Colon (tissue), 2 donors: ENCODE results near the gene EXD3.
A peak's percentile ranks its signal among the peaks of the same experiment; 100 is the strongest.
"Not testable (repeated sequence)": the region's sequence is repeated elsewhere in the genome, so short reads cannot be mapped to it uniquely, and the experiment has no call there.

ENCODE experiments used
- FAIRE-seq: peaks from 2 replicates; lab custom pipeline; 2012; peaks lifted over from hg19 to GRCh38; lab: Jason Lieb, UNC
- donor health status: control.
- donor health status: control.

Gene EXD3

GRCh38 chr9:137339908-137340462 is 83.0 kb downstream of the EXD3 start:
- not testable (repeated sequence) for FAIRE-seq

- FAIRE-seq = no peak
Measured at GRCh38 chr9:137339045-137339907, 83.7 kb downstream of the EXD3 start.

GRCh38 chr9:137336735-137337134 is 86.2 kb downstream of the EXD3 start:
- FAIRE-seq = no peak

GRCh38 chr9:137333016-137333671 is 89.8 kb downstream of the EXD3 start:
- no peak for FAIRE-seq

GRCh38 chr9:137331929-137332328 is 91.0 kb downstream of the EXD3 start:
- FAIRE-seq = no peak

- no peak for FAIRE-seq
Measured at GRCh38 chr9:137330689-137331088, 92.3 kb downstream of the EXD3 start.

- FAIRE-seq = not testable (repeated sequence)
Measured at GRCh38 chr9:137329590-137329989, 93.4 kb downstream of the EXD3 start.

GRCh38 chr9:137327641-137328550 is 95.1 kb downstream of the EXD3 start:
- FAIRE-seq = peak; percentile 100

- no peak for FAIRE-seq
Measured at GRCh38 chr9:137326445-137327065, 96.4 kb downstream of the EXD3 start.

GRCh38 chr9:137325799-137326198 is 97.2 kb downstream of the EXD3 start:
- no peak for FAIRE-seq

- FAIRE-seq = no peak
Measured at GRCh38 chr9:137325124-137325523, 97.8 kb downstream of the EXD3 start.

- FAIRE-seq = no peak
Measured at GRCh38 chr9:137323531-137324331, 99.2 kb downstream of the EXD3 start.

- no peak for FAIRE-seq
Measured at GRCh38 chr9:137321726-137322361, 101.1 kb downstream of the EXD3 start.

GRCh38 chr9:137320555-137321384 is 102.2 kb downstream of the EXD3 start:
- FAIRE-seq = no peak

- FAIRE-seq = no peak
Measured at GRCh38 chr9:137319739-137320551, 103.0 kb downstream of the EXD3 start.

GRCh38 chr9:137319011-137319738 is 103.8 kb downstream of the EXD3 start:
- no peak for FAIRE-seq

- FAIRE-seq = no peak
Measured at GRCh38 chr9:137318602-137319001, 104.4 kb downstream of the EXD3 start.
